ENCODE results near the gene TRRAP.
"Not testable (repeated sequence)": the region's sequence is repeated elsewhere in the genome, so short reads cannot be mapped to it uniquely, and the experiment has no call there.

The TRRAP gene

GRCh38 chr7:99033765-99034164 is 155.4 kb downstream of the TRRAP start:
- no peak for DNase-seq

DNA sequence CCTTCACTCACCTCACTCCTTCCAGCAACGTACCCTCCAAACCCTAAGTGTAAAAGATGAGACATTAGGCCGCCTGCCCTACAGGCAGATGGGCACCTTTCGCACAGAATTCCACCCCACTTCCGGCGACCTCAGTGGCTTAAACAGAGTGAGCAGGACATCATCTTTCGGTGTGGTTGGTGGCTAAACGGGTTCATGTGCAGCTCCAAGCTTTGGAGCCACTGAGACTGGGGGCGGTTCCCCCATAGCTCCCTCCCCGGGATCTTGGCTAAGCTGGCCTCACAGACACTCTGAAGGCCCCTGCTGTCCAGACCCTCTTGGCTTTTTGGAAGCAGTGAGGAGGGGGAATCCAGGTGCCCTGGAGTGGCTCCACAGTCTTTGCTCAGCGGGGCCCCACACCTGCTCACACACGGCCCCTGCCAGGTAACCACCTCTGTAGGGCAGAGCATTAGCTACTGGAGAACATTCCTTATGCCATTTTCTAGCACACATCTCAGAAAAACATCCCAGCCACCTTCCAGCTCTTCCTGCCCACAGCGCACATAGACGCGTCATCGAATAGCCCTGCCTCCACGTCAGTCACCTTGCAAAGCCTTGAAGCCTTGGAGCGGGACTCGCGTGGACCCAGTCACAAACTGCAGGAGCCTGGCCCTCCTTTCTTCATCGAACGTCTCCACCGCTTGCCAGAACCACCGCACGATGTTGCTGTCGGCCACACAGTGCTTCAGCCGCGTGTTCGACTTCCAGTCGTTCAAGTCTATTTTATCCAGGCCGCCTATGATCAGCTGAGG is 156.8 kb downstream of the TRRAP start:
- DNase-seq: no peak

GRCh38 chr7:99035723-99036545 is 157.6 kb downstream of the TRRAP start:
- DNase-seq: no peak

DNA sequence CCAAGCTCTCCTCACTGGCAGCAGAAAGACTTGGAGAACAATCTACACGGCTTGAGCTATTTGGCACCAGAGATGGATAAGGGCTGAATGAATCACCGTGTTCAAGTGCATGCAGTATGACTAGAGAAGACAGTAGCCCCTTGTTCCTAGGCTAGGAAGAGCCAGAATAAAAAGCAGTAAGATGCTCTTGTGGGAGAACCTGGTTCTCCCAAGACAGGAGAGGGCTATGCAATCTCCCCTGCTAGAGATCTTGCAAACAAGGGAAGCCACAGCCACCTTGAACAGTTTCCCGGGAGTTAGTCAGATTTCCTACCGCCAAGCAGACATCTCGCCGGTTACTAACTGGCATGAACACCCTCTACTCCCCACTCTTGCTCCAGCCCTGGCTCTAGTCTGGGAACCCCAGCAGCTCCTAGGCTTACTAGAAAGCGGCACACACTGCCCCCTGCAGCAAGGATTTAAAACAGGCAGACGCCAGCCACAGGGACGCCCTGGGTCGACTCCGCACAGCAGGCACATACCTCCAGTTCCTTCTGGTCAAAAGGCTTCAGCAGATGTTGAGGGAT is 158.3 kb downstream of the TRRAP start:
- no peak for DNase-seq

DNA sequence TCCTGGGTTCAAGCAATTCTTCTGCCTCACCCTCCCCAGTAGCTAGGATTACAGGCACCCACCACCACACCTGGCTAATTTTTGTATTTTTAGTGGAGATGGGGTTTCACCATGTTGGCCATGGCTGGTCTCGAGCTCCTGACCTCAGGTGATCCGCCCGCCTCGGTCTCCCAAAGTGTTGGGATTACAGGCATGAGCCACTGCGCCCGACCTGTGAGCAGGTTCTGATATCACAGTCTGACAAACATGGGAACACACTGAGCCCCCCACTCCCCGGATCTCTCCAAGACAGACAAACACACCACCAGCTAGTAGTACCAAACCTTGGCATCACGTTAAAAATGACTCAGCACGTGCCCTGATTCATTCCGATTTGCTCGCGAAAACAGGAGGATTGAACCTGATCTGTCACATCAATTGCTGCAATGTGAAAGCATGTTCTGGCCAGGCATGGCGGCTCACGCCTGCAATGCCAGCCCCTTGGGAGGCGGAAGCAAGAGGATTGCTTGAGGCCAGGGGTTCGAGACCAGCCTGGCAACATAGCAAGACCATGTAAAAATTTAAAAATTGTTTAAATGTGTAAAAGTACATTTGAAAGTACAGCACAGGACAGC is 159.1 kb downstream of the TRRAP start:
- DNase-seq: no peak

DNA sequence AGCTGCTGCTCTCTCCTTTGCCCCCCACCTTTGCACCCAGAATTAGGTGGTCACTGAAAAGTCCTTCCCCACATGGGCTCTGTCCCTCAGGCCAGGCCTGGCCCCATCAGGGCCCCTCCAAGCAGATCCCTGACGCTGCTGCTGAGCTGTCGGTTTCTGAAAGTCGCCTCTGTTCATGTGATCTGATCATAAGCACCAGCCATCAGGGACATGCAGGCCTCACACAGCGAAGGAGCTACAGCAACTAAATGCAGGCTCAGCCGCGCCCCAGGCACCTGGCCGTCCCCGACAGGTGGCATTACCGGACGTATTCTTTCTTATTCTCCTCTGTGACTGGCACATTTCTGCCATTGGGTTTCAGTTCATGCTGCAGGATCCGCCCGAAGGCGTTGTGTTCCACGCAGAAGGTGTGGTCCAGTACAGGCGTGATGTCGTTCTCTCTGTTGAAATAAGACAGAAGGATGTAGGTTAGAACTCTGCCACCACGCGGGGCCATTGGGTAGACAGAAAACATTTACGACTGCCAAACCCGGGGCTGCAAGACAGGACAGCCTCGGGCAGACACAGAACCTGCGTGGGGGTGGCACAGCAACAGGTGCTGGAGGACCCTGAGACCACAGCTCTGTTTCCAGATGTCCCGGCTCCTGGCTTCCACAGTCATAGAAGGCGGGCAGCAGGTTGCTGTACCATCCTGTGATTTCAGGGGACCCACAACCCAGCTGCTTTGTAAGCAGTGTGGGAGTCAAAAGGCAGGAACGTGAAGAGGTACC is 159.9 kb downstream of the TRRAP start:
- no peak for DNase-seq

DNA sequence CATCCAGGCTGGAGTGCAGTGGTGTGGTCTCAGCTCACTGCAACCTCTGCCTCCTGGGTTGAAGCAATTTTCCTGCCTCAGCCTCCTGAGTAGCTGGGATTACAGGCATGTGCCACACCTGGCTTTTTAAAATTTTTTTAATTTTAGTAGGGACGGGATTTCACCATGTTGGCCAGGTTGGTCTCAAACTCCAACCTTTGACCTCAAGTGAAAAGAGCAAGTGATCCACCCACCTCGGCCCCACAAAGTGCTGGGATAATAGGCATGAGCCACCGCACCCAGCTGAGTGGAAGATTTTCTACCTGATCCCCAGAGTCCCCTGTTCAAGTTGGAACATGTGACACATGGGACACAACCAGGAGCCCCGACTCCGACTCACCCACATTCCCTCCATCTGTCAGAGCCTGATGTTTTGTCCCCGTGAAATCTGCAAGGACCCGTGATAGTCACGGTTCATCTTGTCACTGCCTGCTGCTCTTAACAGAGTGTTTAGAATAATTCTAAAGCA is 161.1 kb downstream of the TRRAP start:
- DNase-seq: no peak

DNA sequence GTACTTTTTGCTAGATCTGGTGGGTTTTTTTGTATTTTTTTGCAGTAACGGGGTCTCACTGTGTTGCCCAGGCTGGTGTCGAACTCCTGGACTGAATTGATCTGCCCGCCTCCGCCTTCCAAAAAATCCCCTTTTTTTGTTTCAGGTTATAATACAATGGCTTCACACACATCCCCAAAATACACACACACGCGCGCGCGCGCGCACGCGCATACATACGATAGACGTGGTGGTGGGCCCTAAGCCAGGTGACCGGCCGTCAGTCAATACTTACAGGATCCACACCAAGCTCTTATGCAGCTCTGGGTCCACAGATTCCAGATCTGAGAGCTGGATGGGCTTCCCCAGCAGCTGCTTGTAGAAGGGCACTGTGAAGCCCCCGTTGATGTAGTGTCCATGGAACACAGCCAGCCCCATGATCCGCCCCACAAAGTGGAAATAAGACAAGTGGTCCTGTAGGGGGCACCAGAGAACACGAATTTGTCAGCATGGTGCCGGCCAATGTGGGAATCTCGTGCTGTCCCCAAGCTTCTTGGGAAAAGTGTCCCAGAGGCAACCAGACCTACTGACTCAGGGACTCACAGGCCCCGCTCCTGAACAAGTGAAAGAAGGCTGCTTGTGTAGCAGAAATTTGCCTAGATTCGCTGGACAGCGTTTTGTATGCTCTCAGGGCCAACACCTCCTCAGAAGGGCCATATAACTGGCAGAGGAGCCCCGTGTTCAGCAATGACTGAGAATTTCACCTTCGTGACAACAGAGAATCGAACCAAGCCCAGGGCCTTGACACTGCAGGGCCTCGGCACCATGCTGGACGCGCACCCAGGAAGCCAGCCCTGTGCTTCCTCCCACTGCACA is 162.0 kb downstream of the TRRAP start:
- peak; percentile 35 to 70 (median 54) for DNase-seq

GRCh38 chr7:99041526-99041925 is 163.2 kb downstream of the TRRAP start:
- no peak for DNase-seq

GRCh38 chr7:99042957-99043356 is 164.6 kb downstream of the TRRAP start:
- no peak for DNase-seq

GRCh38 chr7:99044858-99045257 is 166.5 kb downstream of the TRRAP start:
- DNase-seq: not testable (repeated sequence)

GRCh38 chr7:99046262-99046661 is 167.9 kb downstream of the TRRAP start:
- not testable (repeated sequence) for DNase-seq

- no peak for DNase-seq
Measured at GRCh38 chr7:99046722-99047121, 168.4 kb downstream of the TRRAP start.

DNA sequence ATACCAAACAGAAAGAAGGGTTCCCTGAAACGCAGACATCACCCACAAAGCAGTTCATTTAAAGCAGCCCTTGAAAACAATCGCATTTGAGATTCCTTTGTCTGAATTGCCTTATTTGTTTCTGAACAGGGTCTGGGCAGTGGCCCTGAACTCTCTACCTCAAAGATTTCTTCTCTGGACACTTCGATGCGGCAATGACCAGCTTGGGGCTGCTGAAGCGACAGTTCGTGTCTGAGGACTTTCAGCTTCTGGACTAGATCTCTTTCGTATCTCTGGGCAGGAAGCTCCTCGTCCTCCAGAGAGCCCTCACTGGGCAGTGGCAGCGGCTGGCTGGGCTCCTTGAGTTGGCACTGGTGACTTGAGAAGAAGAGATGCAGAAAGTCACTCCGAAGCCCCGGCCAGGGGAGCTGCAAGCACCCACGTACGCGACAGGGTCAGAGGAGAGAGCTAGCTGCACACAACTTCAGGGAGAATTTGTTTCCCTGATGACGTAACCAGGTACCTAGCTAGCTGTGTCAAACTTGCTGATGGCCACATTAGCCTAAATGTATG is 169.3 kb downstream of the TRRAP start:
- no peak for DNase-seq

DNA sequence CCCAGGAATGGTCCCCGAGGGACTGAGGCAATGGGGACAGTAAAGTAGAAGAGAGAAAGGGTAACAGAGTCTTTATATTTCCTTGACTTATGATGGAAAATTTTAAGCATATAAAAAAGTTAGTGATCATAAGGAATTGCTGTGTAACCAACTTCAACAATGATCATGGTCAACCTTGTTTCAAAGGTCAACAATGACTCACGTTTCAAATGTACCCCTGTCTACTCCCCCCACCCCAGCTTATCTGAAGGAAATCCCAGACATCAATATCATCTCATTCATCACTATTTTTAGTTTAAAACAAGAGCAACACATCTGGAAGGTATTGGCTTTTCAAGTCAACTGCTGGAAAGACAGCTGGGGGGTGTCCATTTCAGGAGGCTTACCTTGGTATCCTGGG is 172.6 kb downstream of the TRRAP start:
- no peak for DNase-seq

DNA sequence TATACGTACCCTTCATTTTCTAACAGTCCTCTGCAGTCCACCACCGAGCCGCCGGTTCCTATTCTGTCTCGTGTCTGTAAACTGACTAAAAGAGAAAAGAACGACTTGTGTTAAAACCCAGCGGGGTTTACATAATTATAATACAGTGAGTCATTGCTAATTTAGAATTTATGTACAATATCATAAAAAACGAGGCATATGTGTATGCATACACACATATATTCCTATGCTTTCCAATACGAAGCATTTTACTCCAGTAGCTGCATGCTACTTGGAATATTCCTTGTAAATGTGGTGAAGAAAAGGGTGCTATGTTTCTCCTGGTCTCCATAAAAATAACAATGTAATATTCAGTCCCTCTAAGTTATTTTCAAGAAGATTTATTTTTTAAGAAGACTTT is 176.4 kb downstream of the TRRAP start:
- no peak for DNase-seq

GRCh38 chr7:99061001-99061776 is 182.9 kb downstream of the TRRAP start:
- DNase-seq: no peak

All from stimulated activated naive CD4-positive, alpha-beta T cell (primary cell).